ENCODE data around the gene SEC14L1.
A peak's percentile ranks its signal among the peaks of the same experiment; 100 is the strongest.

SEC14L1 gene

DNA sequence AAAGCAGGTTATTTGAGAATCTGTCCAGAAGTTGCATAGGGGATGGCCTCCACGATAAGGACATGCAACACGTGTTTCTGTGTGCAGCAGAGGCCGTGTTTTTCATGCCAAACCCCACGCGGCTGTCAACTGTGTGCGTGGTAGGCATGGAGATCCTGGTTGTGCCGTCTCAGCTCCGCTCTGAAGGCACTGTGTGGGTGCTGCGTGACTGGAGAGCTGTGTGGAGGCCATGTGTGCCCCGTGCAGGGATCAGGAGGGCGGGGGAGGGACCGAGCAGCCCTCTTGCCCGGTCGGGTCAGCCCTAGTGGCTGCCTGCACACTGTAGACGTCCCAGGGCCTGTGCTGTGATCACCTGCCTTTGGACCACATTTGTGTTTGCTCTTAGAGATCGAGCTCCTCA, 74.5 kb downstream of the SEC14L1 start:
- DNase-seq: no peak

DNA sequence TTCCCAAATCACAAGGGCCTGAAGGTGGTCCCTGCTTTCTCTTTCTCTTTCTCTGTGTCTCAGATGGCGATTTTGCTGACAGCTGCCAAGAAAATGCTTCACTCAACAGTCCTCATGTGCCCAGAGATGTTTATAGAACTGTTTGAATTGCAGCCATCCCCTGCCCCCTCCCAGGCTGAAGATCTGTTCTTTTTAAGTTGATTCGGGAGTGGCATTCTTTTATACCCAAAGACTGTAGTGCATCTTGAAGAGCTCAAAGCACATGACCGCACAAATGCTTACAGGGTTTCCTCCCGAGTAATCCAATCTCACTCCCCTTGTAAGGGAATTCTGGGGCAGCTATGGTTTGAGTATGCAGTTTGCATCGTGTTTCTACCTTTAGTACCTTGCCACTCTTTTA, 75.7 kb downstream of the SEC14L1 start:
- no peak for DNase-seq

- no peak for DNase-seq
These were observed 76.4 kb downstream of the SEC14L1 start for GRCh38 chr17:77217123-77217522.

GRCh38 chr17:77217566-77217965, 76.8 kb downstream of the SEC14L1 start:
- no peak for DNase-seq

DNA sequence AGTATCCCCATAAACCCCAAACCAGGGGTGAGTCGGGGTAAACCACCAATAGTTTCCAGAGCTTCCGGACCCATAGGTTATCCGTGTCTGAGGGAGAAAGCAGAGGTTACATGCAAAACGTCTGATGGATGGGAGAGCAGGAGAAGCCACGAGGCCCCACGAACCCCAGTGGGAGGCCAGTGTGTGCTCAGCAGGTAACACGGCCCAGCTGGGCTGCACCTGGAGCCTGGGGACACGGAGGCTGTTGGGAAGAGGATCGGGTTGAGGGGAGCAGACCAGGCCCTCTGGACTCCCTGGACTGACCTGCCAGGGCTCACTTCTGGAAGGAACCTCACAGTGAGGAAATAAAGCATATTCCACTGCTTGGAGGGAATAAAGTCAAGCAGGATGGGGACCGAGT, 78.1 kb downstream of the SEC14L1 start:
- DNase-seq: no peak

DNA sequence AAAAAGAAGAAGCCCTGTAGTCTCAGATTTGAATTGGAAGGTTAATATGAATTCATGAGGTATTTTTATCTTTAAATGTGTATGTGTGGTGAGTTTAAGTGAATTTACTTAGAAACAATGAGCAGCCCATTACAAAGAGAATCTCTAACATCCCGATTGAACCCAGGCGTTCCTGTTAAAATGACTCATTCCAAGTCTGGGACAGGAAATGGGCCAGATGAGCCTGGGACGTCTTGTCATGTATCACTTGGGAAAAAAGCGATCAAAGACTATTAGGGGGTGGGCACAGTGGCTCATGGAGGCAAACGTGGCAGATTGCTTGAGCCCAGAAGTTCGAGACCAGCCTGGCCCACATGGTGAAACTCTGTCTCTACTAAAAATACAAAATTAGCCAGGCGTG, 81.6 kb downstream of the SEC14L1 start:
- no peak for DNase-seq

GRCh38 chr17:77223642-77224420, 83.1 kb downstream of the SEC14L1 start:
- DNase-seq: no peak

- DNase-seq: no peak
These were observed 84.5 kb downstream of the SEC14L1 start for GRCh38 chr17:77225265-77225664.

- DNase-seq: no peak
These were observed 86.9 kb downstream of the SEC14L1 start for GRCh38 chr17:77227461-77228240.

- DNase-seq: no peak
These were observed 87.5 kb downstream of the SEC14L1 start for GRCh38 chr17:77228241-77228752.

GRCh38 chr17:77228816-77229215, 88.0 kb downstream of the SEC14L1 start:
- DNase-seq: no peak

- no peak for DNase-seq
These were observed 89.1 kb downstream of the SEC14L1 start for GRCh38 chr17:77229786-77230435.

DNA sequence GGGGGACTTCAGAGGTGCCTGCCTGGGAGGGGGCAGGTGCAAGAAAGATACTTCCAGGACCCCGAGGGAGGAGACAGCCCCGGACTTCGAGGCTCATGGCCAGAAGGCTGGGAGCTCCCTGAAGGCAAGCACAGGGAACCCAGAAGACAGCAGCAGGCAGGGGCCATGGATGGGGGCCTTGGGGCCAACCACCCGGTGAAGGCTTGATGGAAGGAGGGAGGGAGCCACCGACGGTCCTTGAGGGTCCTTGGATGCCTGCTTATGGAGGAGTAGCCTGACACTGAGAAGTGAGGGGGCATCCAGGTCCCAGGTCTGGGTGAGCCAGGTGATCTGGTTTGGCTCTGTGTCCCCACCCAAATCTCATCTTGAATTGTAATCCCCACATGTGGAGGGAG, 89.7 kb downstream of the SEC14L1 start:
- no peak for DNase-seq

- no peak for DNase-seq
These were observed 90.5 kb downstream of the SEC14L1 start for GRCh38 chr17:77231076-77231871.

- no peak for DNase-seq
These were observed 92.4 kb downstream of the SEC14L1 start for GRCh38 chr17:77233127-77233526.

GRCh38 chr17:77233635-77234334, 93.0 kb downstream of the SEC14L1 start:
- DNase-seq: peak; percentile 16 to 55

DNA sequence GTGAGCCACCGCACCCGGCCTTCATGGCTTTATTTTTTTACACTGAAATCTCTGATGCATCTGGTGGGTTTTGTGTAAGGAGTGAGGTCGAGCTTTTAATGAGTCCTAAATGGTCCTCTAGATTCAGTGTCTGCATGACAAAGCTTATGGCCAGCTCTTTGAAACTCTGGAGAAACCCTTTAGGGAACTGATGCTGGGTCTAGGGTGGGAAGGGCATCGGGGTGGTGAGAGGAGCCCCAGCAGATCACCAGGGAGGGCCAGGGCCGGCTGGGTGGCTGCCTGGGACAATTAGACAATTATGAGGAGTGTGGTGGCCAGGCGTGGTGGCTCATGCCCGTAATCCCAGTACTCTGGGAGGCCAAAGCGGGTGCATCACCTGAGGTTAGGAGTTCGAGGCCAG, 93.9 kb downstream of the SEC14L1 start:
- DNase-seq: no peak

- DNase-seq: peak in 1 of 2 donors; percentile 93
These were observed 94.7 kb downstream of the SEC14L1 start for GRCh38 chr17:77235370-77235941.

DNA sequence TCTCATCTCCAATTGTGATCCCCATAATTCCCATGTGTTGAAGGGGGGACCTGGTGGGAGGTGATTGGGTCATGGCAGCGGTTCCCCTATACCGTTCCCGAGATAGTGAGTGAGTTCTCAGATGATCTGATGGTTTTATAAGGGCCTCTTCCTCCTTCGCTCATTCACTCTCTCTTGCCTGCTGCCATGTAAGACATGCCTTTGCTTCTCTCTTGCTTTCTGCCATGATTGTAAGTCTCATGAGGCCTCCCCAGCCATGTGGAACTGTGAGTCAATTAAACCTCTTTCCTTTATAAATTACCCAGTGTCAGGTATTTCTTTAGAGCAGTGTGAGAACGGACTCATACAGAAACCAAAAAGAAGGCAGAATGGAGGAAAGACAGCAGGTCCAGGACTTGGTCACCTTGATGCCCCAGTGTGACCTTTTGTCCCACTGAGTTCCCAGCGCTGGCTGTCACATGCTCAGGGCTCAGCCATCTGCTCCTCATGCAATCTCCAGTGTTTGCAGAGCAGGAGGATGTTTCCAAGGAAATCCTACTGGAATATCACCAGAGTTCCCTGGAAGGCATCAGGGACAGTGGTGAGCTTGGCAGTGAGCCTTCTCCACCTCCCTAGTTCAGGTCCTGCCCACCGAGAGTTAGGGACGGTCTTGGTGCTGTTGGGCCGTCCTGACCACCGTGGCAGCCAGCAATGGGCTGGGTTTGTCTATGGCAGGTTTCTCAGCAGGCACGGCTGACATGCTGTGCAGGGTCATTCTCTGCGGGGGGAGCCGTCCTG, 96.7 kb downstream of the SEC14L1 start:
- DNase-seq: no peak

DNA sequence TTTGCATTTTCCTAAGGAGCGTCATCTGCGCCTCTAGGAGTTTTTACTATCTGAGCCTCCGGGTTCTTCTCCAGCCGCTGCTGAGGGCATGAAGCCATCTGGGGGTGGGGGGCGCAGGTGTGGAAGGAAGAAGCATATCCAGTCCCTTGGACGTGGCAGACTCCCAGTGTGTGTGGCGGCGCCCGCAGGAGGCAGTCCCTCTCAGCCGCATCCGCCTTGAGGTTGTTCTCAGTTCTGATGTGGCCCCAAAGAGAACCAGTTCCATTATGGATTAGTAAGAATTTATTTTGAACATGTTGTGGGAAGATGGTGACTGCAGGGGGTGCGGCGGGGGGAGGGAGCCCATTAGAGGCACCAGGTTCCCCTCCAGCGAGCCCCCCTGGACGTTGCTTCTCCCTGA, 100.2 kb downstream of the SEC14L1 start:
- no peak for DNase-seq
